Measurements from ENCODE around the gene STYX. TPM values are rescaled to one million over a fixed set of nuclear protein-coding genes. Genes with fewer than 3 reads are reported as not detected.
"Not testable (repeated sequence)": the region's sequence is repeated elsewhere in the genome, so short reads cannot be mapped to it uniquely, and the experiment has no call there.

The STYX gene
- total RNA-seq, 1 experiment from 2014 or later, result 24.0 TPM

DNA sequence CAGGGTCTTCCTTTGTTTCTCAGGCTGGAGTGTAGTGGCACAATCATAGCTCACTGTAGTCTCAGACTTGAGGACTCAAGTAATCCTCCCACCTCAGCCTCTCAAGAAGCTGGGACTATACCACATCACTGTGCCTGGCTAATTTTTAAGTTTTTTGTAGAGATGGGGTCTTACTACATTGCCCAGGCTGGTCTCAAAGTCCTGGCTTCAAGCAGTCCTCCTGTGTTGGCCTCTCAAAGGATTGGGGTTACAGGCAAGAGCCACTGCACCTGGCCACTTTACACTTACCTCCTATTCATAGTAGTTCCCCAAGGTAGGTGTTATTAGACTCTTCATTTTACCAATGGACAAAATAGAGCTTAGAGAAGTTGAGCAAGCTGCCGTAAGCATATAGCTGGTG, 29.2 kb downstream of the STYX start:
- Histone ChIP-seq H2BK20ac (ENCODE audit: low read depth, low read length, poor library complexity, severe bottlenecking) (no peak overlapping the region), H3K4me2 (ENCODE audit: insufficient read depth, insufficient read length, low read length) (no peak overlapping the region), H4K20me1 (ENCODE audit: control insufficient read depth, insufficient read depth, insufficient read length) (no peaks in the 10 kb centered on the region), H3K4me1 (ENCODE audit: insufficient read depth, low read length) (no peaks in the 10 kb centered on the region), H4K5ac (ENCODE audit: insufficient read length, low read depth, low read length) (no peak overlapping the region), H2BK5ac (ENCODE audit: insufficient read length, low read length) (no peak overlapping the region), H3K9ac (ENCODE audit: extremely low read depth, insufficient read length, low read length) (no peak overlapping the region), H3K27ac (ENCODE audit: insufficient read length, low read depth, low read length) (no peak overlapping the region), H3T11ph (ENCODE audit: low read length) (no peak overlapping the region), H2BK15ac (ENCODE audit: low read depth, low read length) (no peak overlapping the region), H2BK120ac (ENCODE audit: low read depth, low read length, poor library complexity, severe bottlenecking) (no peak overlapping the region), H2AK5ac (ENCODE audit: insufficient read length, low read length) (no peak overlapping the region), H2BK12ac (ENCODE audit: insufficient read length, low read depth, low read length) (no peak overlapping the region), H3K4ac (ENCODE audit: low read depth, low read length) (no peak overlapping the region), H4K91ac (ENCODE audit: insufficient read length, low read depth, low read length) (no peak overlapping the region), H3K9me3 (ENCODE audit: control insufficient read depth, low read depth, low read length) (no peaks in the 10 kb centered on the region), H3K23ac (ENCODE audit: insufficient read length, low read depth, low read length) (no peak overlapping the region), H3K79me1 (ENCODE audit: insufficient read depth, low read depth, low read length, poor library complexity, severe bottlenecking) (no peaks in the 10 kb centered on the region), H4K8ac (replicated peaks; ENCODE audit: insufficient read length, low read depth, low read length) (no peak overlapping the region), H3K23me2 (ENCODE audit: insufficient read length, low read depth, low read length, poor library complexity, severe bottlenecking) (no peaks in the 10 kb centered on the region), H3K27me3 (ENCODE audit: insufficient read depth, low read length) (no peaks in the 10 kb centered on the region), H3K18ac (ENCODE audit: insufficient read length, low read depth, low read length) (no peak overlapping the region), H2AFZ (ENCODE audit: low read length) (no peak overlapping the region), H3K56ac (ENCODE audit: insufficient read length, low read depth, low read length) (no peak overlapping the region), H3K79me2 (ENCODE audit: insufficient read depth, low read length) (no peaks in the 10 kb centered on the region), H3K14ac (ENCODE audit: insufficient read depth, low read length) (no peak overlapping the region)
- H3K4me1 Mint-ChIP-seq, result no peaks in the 10 kb centered on the region
- WGBS (ENCODE audit: extremely low coverage, insufficient read length, low lambda C conversion rate), result no CpG with 5 or more reads among the region's 1 CpG
- H3K27me3 Mint-ChIP-seq (ENCODE audit: low read depth), result no peaks in the 10 kb centered on the region
- DNase-seq, result no peak
- no peak overlapping the region for H3K4me3 Mint-ChIP-seq
- H3K36me3 Mint-ChIP-seq (ENCODE audit: insufficient read depth in 1 of 3, low read depth in 3 of 3), result peaks cover 6 to 34% (median 25%) of the 10 kb centered on the region in 3 experiments
- no peak overlapping the region for H3K27ac Mint-ChIP-seq
- no peaks in the 10 kb centered on the region for H3K9me3 Mint-ChIP-seq
- TF ChIP-seq, protein P1, sequence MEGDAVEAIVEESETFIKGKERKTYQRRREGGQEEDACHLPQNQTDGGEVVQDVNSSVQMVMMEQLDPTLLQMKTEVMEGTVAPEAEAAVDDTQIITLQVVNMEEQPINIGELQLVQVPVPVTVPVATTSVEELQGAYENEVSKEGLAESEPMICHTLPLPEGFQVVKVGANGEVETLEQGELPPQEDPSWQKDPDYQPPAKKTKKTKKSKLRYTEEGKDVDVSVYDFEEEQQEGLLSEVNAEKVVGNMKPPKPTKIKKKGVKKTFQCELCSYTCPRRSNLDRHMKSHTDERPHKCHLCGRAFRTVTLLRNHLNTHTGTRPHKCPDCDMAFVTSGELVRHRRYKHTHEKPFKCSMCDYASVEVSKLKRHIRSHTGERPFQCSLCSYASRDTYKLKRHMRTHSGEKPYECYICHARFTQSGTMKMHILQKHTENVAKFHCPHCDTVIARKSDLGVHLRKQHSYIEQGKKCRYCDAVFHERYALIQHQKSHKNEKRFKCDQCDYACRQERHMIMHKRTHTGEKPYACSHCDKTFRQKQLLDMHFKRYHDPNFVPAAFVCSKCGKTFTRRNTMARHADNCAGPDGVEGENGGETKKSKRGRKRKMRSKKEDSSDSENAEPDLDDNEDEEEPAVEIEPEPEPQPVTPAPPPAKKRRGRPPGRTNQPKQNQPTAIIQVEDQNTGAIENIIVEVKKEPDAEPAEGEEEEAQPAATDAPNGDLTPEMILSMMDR (conservative IDR thresholded peaks at IDR 0.05), result no peak

DNA sequence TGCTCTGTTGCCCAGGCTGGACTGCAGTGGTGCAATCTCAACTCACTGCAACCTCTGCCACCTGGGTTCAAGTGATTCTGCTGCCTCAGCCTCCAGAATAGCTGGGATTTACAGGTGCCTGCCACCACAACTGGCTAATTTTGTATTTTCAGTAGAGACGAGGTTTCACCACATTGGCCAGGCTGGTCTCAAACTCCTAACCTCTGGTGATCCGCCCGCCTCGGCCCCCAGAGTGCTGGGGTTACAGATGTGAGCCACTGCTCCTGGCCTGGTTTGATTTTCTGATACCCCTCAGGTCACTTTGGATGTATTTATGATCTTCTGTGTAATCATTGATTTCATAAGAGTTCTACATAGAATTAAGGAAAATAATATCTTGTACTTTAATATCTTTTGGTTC, 33.0 kb downstream of the STYX start:
- H3K56ac ChIP-seq (ENCODE audit: insufficient read length, low read depth, low read length); H4K91ac ChIP-seq (ENCODE audit: insufficient read length, low read depth, low read length); H3K27ac Mint-ChIP-seq; H3K9me3 ChIP-seq (ENCODE audit: control insufficient read depth, low read depth, low read length); H3K27me3 ChIP-seq (ENCODE audit: insufficient read depth, low read length); H3K14ac ChIP-seq (ENCODE audit: insufficient read depth, low read length); H4K5ac ChIP-seq (ENCODE audit: insufficient read length, low read depth, low read length); H4K20me1 ChIP-seq (ENCODE audit: control insufficient read depth, insufficient read depth, insufficient read length); H2BK120ac ChIP-seq (ENCODE audit: low read depth, low read length, poor library complexity, severe bottlenecking); H2BK15ac ChIP-seq (ENCODE audit: low read depth, low read length); H3K4me3 Mint-ChIP-seq; H3K23me2 ChIP-seq (ENCODE audit: insufficient read length, low read depth, low read length, poor library complexity, severe bottlenecking); H3K4me1 ChIP-seq (ENCODE audit: insufficient read depth, low read length); H2BK12ac ChIP-seq (ENCODE audit: insufficient read length, low read depth, low read length); H3T11ph ChIP-seq (ENCODE audit: low read length); H2AFZ ChIP-seq (ENCODE audit: low read length); H3K4ac ChIP-seq (ENCODE audit: low read depth, low read length); H3K18ac ChIP-seq (ENCODE audit: insufficient read length, low read depth, low read length); DNase-seq; H3K9me3 Mint-ChIP-seq; H3K4me2 ChIP-seq (ENCODE audit: insufficient read depth, insufficient read length, low read length); H3K79me2 ChIP-seq (ENCODE audit: insufficient read depth, low read length); H4K8ac ChIP-seq (replicated peaks; ENCODE audit: insufficient read length, low read depth, low read length); H3K79me1 ChIP-seq (ENCODE audit: insufficient read depth, low read depth, low read length, poor library complexity, severe bottlenecking); H2BK20ac ChIP-seq (ENCODE audit: low read depth, low read length, poor library complexity, severe bottlenecking); H3K27me3 Mint-ChIP-seq (ENCODE audit: low read depth); H3K4me1 Mint-ChIP-seq; H3K9ac ChIP-seq (ENCODE audit: extremely low read depth, insufficient read length, low read length); H2BK5ac ChIP-seq (ENCODE audit: insufficient read length, low read length); H3K27ac ChIP-seq (ENCODE audit: insufficient read length, low read depth, low read length); H3K23ac ChIP-seq (ENCODE audit: insufficient read length, low read depth, low read length); H2AK5ac ChIP-seq (ENCODE audit: insufficient read length, low read length): not testable (repeated sequence)
- H3K36me3 Mint-ChIP-seq (ENCODE audit: insufficient read depth in 1 of 3, low read depth in 3 of 3), result peaks cover 3 to 46% (median 37%) of the 10 kb centered on the region in 3 experiments; a peak in 6 of 7 replicates
- no CpG with 5 or more reads among the region's 4 CpGs for WGBS (ENCODE audit: extremely low coverage, insufficient read length, low lambda C conversion rate)

Measured in H9 (cell line).